Neuron (in vitro differentiated cells): Measurements from ENCODE around the gene ARID2.

ENCODE experiments used
- H2AFZ ChIP-seq: one replicate; pipeline ENCODE4 v1.6.1; 2013; ENCODE audit warnings: low read depth, mild to moderate bottlenecking, inconsistent platforms, low read length, moderate library complexity
- H3K27me3 ChIP-seq: one replicate; pipeline ENCODE4 v1.6.1; 2013; ENCODE audit warnings: low read length; ENCODE audit not compliant: insufficient read depth
- H3K36me3 ChIP-seq: one replicate; pipeline ENCODE4 v1.6.1; 2013; ENCODE audit warnings: low read length; ENCODE audit not compliant: insufficient read depth
- H3K4me1 ChIP-seq: one replicate; pipeline ENCODE4 v1.6.1; 2013; ENCODE audit warnings: low read length; ENCODE audit not compliant: insufficient read depth
- H3K4me3 ChIP-seq: 2 replicates; pipeline ENCODE4 v1.5.1; 2013; ENCODE audit warnings: mild to moderate bottlenecking, low read length, moderate library complexity
- H3K9me3 ChIP-seq: one replicate; pipeline ENCODE4 v1.6.1; 2013; ENCODE audit warnings: low read length

ARID2 gene, protein sequence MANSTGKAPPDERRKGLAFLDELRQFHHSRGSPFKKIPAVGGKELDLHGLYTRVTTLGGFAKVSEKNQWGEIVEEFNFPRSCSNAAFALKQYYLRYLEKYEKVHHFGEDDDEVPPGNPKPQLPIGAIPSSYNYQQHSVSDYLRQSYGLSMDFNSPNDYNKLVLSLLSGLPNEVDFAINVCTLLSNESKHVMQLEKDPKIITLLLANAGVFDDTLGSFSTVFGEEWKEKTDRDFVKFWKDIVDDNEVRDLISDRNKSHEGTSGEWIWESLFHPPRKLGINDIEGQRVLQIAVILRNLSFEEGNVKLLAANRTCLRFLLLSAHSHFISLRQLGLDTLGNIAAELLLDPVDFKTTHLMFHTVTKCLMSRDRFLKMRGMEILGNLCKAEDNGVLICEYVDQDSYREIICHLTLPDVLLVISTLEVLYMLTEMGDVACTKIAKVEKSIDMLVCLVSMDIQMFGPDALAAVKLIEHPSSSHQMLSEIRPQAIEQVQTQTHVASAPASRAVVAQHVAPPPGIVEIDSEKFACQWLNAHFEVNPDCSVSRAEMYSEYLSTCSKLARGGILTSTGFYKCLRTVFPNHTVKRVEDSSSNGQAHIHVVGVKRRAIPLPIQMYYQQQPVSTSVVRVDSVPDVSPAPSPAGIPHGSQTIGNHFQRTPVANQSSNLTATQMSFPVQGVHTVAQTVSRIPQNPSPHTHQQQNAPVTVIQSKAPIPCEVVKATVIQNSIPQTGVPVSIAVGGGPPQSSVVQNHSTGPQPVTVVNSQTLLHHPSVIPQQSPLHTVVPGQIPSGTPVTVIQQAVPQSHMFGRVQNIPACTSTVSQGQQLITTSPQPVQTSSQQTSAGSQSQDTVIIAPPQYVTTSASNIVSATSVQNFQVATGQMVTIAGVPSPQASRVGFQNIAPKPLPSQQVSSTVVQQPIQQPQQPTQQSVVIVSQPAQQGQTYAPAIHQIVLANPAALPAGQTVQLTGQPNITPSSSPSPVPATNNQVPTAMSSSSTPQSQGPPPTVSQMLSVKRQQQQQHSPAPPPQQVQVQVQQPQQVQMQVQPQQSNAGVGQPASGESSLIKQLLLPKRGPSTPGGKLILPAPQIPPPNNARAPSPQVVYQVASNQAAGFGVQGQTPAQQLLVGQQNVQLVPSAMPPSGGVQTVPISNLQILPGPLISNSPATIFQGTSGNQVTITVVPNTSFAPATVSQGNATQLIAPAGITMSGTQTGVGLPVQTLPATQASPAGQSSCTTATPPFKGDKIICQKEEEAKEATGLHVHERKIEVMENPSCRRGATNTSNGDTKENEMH (N-terminal part only)

DNA sequence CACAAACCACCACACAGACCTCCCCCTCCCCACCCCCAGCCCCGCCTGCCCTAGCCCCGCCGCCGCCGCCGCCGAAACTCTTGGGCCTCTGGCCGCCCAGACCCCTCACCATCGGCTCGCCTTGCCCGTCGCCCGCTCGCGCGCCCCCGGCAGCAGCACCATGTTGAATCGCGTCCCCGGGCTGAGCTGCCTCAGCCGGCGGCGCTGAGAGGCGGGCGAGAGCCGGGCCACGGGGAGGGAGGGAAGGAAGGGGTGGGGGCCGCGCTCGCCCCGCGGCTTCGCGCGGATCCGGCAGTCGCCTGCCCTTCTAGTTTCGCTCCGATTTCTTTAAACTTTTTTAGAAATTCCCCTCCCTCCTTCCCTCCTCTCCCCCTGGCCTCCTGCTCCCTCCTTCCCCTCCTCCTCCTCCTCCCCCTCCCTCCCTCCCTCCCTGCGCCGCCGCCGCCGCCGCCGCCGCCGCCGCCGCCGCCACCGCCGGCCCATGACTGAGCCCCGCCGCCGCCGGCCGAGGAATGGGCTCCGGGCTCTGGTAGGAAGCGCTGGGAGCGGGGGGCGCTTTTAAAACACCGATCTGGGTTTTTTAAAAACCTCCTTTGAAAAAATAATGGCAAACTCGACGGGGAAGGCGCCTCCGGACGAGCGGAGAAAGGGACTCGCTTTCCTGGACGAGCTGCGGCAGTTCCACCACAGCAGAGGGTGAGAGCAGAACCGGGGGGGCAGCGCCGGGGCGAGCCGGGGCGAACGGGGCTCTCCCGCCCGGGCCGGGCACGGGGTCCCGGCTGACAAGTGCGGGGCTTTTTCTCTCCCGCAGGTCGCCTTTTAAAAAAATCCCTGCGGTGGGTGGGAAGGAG, at the start of gene ARID2:
TSS of gene ARID2 (plus strand) at position 474 of the 851 bp plus-strand sequence. CDS start at position 605, 131 bp downstream.
- Histone ChIP-seq H3K9me3 (no peaks in the 10 kb centered on the region), H3K4me3 (peak within 1 kb of the TSS; percentile 97), H2AFZ (peak within 1 kb of the TSS; percentile 51), H3K36me3 (no peaks in the 10 kb centered on the region), H3K27me3 (no peaks in the 10 kb centered on the region), H3K4me1 (peaks cover 24% of the 10 kb centered on the region)

GRCh38 chr12:45680362-45680761, 49.1 kb upstream of the ARID2 start:
- H3K4me3 ChIP-seq, result no peak overlapping the region
- no peaks in the 10 kb centered on the region for H3K4me1 ChIP-seq
- no peaks in the 10 kb centered on the region for H3K27me3 ChIP-seq
- no peaks in the 10 kb centered on the region for H3K36me3 ChIP-seq
- H3K9me3 ChIP-seq, result no peaks in the 10 kb centered on the region
- H2AFZ ChIP-seq, result no peak overlapping the region

DNA sequence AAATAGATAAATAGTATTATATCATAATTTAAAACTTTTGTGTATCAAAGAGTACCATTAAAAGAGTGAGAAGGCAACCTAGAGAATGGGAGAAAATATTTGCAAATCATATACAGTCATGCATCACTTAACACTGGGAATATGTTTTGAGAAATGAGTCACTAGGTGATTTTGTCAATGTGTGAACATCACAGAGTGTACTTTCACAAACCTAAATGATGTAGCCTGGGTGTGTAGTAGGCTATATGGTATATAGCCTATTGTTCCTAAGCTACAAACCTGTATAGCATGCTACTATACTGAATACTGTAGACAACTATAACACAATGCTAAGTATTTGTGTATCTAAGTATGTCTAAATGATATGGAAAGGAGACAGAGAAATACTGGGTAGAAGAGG, 48.0 kb upstream of the ARID2 start:
- H3K4me3 ChIP-seq, result no peak overlapping the region
- H3K36me3 ChIP-seq, result no peaks in the 10 kb centered on the region
- H2AFZ ChIP-seq, result no peak overlapping the region
- no peaks in the 10 kb centered on the region for H3K4me1 ChIP-seq
- no peaks in the 10 kb centered on the region for H3K27me3 ChIP-seq
- H3K9me3 ChIP-seq, result no peaks in the 10 kb centered on the region

- Histone ChIP-seq H3K4me1 (no peaks in the 10 kb centered on the region), H3K27me3 (no peaks in the 10 kb centered on the region), H3K9me3 (no peaks in the 10 kb centered on the region), H3K4me3 (no peak overlapping the region), H2AFZ (no peak overlapping the region), H3K36me3 (no peaks in the 10 kb centered on the region)
Observed at GRCh38 chr12:45685680-45686079, 43.8 kb upstream of the ARID2 start.

GRCh38 chr12:45687081-45688015, 42.2 kb upstream of the ARID2 start:
- Histone ChIP-seq H3K9me3 (no peaks in the 10 kb centered on the region), H3K4me1 (no peaks in the 10 kb centered on the region), H2AFZ (no peak overlapping the region), H3K4me3 (no peak overlapping the region), H3K36me3 (no peaks in the 10 kb centered on the region), H3K27me3 (no peaks in the 10 kb centered on the region)

- Histone ChIP-seq H3K9me3 (no peaks in the 10 kb centered on the region), H3K4me3 (no peak overlapping the region), H3K4me1 (no peaks in the 10 kb centered on the region), H2AFZ (no peak overlapping the region), H3K36me3 (no peaks in the 10 kb centered on the region), H3K27me3 (no peaks in the 10 kb centered on the region)
Observed at GRCh38 chr12:45688183-45688582, 41.3 kb upstream of the ARID2 start.

DNA sequence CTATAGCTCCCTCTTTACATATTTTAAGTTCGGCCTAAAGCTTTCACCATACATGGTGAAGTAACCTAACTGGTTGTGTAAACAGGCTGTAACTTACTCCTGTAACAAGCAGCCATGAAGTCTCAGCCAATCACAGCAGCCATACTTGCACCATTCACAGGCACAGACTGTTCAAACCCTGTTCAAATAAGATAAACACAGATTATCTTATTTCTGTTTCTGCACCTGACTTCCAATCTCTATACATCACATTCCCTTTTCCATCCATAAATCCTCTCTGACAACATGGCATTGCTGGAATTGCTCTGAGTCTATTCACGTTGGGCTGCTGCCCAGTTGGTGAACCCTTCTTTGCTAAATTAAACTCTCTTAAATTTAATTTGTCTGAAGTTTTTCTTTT, 34.5 kb upstream of the ARID2 start:
- Histone ChIP-seq H3K9me3 (peaks cover 12% of the 10 kb centered on the region), H3K27me3 (no peaks in the 10 kb centered on the region), H3K4me3 (no peak overlapping the region), H3K4me1 (no peaks in the 10 kb centered on the region), H2AFZ (no peak overlapping the region), H3K36me3 (no peaks in the 10 kb centered on the region)

DNA sequence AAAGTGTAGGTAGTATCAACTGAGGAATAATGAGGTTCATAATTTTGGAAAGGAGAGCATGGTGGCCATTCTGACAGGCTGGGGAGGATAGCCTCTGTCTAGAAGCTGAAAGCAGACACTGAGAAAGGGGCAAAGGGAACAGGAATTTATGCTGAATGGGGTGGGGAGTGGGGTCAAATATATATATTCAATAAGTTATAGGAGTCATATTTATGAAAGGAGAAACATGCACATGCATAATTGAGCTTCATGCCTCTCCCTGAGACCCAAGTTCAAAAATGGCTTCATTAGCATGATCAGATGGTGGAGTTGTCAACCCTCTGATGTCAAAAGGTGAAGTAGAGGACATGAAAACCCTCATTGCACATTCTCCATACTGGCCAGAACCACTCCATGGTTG, 33.9 kb upstream of the ARID2 start:
- H3K27me3 ChIP-seq, result no peaks in the 10 kb centered on the region
- H3K4me1 ChIP-seq, result no peaks in the 10 kb centered on the region
- no peak overlapping the region for H2AFZ ChIP-seq
- H3K36me3 ChIP-seq, result no peaks in the 10 kb centered on the region
- H3K4me3 ChIP-seq, result no peak overlapping the region
- peaks cover 12% of the 10 kb centered on the region for H3K9me3 ChIP-seq

GRCh38 chr12:45696049-45696448, 33.5 kb upstream of the ARID2 start:
- H3K4me3 ChIP-seq, result no peak overlapping the region
- no peak overlapping the region for H2AFZ ChIP-seq
- no peaks in the 10 kb centered on the region for H3K4me1 ChIP-seq
- H3K36me3 ChIP-seq, result no peaks in the 10 kb centered on the region
- no peaks in the 10 kb centered on the region for H3K27me3 ChIP-seq
- peaks cover 12% of the 10 kb centered on the region for H3K9me3 ChIP-seq

DNA sequence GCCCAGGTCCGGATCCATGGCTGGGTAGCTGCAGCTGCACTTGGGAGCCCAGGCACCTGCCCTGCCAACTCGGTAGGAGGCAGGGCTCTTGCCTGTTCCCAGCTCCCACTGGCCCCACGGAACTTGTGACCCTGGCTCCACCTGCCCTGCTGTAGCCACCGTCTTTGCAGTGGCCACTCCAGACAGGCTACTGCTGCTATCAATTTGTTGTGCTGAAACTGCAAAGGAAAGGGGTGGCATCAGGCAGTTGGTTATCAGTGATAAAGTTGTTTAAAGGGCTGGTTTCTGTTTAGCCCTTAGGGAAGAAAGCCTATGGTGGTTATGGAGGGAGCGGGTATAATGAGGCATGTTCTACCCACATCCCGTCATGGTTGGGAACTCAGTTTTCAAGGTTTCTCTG, 32.1 kb upstream of the ARID2 start:
- H3K9me3 ChIP-seq, result peaks cover 16% of the 10 kb centered on the region
- H3K4me3 ChIP-seq, result no peak overlapping the region
- no peak overlapping the region for H2AFZ ChIP-seq
- H3K27me3 ChIP-seq, result no peaks in the 10 kb centered on the region
- H3K4me1 ChIP-seq, result no peaks in the 10 kb centered on the region
- no peaks in the 10 kb centered on the region for H3K36me3 ChIP-seq

GRCh38 chr12:45701296-45701695, 28.2 kb upstream of the ARID2 start:
- H3K4me1 ChIP-seq, result no peaks in the 10 kb centered on the region
- no peaks in the 10 kb centered on the region for H3K27me3 ChIP-seq
- no peaks in the 10 kb centered on the region for H3K36me3 ChIP-seq
- H2AFZ ChIP-seq, result no peak overlapping the region
- peaks cover 14% of the 10 kb centered on the region for H3K9me3 ChIP-seq
- H3K4me3 ChIP-seq, result no peak overlapping the region
